SH-SY5Y (cell line): ENCODE data around the gene MT1X.

Experiments
- GATA2 ChIP-seq: IDR thresholded peaks from 2 replicates; pipeline ENCODE4 v1.6.1; 2011; ENCODE audit warnings: mild to moderate bottlenecking, low read depth, low read length
- GATA3 ChIP-seq: IDR thresholded peaks from 2 replicates; pipeline ENCODE4 v1.6.1; 2011; ENCODE audit warnings: low read depth, mild to moderate bottlenecking, low read length, moderate library complexity

DNA sequence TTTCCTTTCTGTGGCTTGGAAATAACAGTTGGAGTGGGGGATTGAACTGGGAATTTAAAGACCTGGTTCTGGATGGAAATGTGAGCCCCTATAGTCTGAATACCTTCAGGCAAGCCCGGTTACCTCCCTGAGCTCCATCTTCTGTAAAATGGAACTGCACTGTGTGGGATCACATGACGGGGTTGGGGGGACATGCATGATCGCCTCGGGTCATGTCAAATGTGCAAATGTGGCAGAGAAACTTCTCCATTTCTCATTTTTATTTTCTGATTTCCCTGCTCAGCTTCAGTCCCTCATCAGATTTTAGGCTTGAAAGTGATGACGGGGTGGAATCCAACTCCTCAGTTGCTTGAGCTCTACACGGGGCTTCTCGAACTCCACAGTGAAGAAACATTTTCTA lies 29.1 kb upstream of the MT1X start:
- TF ChIP-seq GATA3 (no peak), GATA2 (no peak)
